ENCODE data around the gene CLIP2. TPM values are rescaled to one million over a fixed set of nuclear protein-coding genes. Genes with fewer than 3 reads are reported as not detected.

Gene CLIP2
- total RNA-seq, 1 experiment from 2014 or later, result 21.6 TPM

DNA sequence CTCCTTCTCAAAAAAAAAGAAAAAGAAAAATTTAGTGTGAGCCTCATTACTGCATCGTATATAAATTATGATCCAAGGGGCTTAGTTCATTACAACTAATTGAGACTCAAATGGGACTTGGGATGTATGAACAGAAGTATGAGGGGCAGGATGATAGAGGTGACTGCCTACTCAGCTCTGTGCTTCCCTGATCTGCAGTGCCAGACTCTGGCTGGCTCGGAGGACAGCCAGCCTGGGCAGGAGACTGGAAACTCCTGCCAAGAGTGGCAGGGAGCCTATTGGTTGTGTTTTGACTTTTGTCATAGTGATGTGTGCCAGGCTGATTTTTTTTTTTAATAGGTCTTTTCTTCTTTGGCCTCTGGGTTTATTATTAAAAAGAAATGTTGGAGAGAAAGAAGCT, 90.7 kb downstream of the CLIP2 start:
- Histone ChIP-seq H3K23me2 (ENCODE audit: insufficient read length, low read depth, low read length, poor library complexity, severe bottlenecking) (no peaks in the 10 kb centered on the region), H3K18ac (ENCODE audit: insufficient read length, low read depth, low read length) (no peak overlapping the region), H2BK5ac (ENCODE audit: insufficient read length, low read length) (no peak overlapping the region), H4K8ac (replicated peaks; ENCODE audit: insufficient read length, low read depth, low read length) (no peak overlapping the region), H2BK12ac (ENCODE audit: insufficient read length, low read depth, low read length) (no peak overlapping the region), H3K9ac (ENCODE audit: extremely low read depth, insufficient read length, low read length) (no peak overlapping the region), H3K79me1 (ENCODE audit: insufficient read depth, low read depth, low read length, poor library complexity, severe bottlenecking) (no peaks in the 10 kb centered on the region), H3K79me2 (ENCODE audit: insufficient read depth, low read length) (no peaks in the 10 kb centered on the region), H3K27ac (ENCODE audit: insufficient read length, low read depth, low read length) (no peak overlapping the region), H3K14ac (ENCODE audit: insufficient read depth, low read length) (no peak overlapping the region), H2BK120ac (ENCODE audit: low read depth, low read length, poor library complexity, severe bottlenecking) (no peak overlapping the region), H3K4ac (ENCODE audit: low read depth, low read length) (no peak overlapping the region), H3K9me3 (ENCODE audit: control insufficient read depth, low read depth, low read length) (no peaks in the 10 kb centered on the region), H3K4me2 (ENCODE audit: insufficient read depth, insufficient read length, low read length) (no peak overlapping the region), H2BK20ac (ENCODE audit: low read depth, low read length, poor library complexity, severe bottlenecking) (no peak overlapping the region), H4K5ac (ENCODE audit: insufficient read length, low read depth, low read length) (no peak overlapping the region), H3T11ph (ENCODE audit: low read length) (no peak overlapping the region), H4K91ac (ENCODE audit: insufficient read length, low read depth, low read length) (no peak overlapping the region), H3K56ac (ENCODE audit: insufficient read length, low read depth, low read length) (no peak overlapping the region), H2BK15ac (ENCODE audit: low read depth, low read length) (no peak overlapping the region), H2AK5ac (ENCODE audit: insufficient read length, low read length) (no peak overlapping the region), H2AFZ (ENCODE audit: low read length) (no peak overlapping the region), H3K4me1 (ENCODE audit: insufficient read depth, low read length) (no peaks in the 10 kb centered on the region), H3K23ac (ENCODE audit: insufficient read length, low read depth, low read length) (no peak overlapping the region), H4K20me1 (ENCODE audit: control insufficient read depth, insufficient read depth, insufficient read length) (no peaks in the 10 kb centered on the region), H3K27me3 (ENCODE audit: insufficient read depth, low read length) (no peaks in the 10 kb centered on the region)
- Mint-ChIP-seq H3K27ac (peak overlapping the region in 2 of 3 experiments; percentile 76 to 95; a peak in 3 of 7 replicates), H3K4me1 (peaks cover 5 to 7% of the 10 kb centered on the region in 2 experiments), H3K4me3 (no peak overlapping the region), H3K27me3 (ENCODE audit: low read depth) (no peaks in the 10 kb centered on the region), H3K36me3 (ENCODE audit: insufficient read depth in 1 of 3, low read depth in 3 of 3) (peaks cover 6 to 29% (median 14%) of the 10 kb centered on the region in 3 experiments; a peak in 6 of 7 replicates), H3K9me3 (0 out of 5 replicates have a peak, but pooled peaks cover 0 to 3% of the 10 kb centered on the region in 2 experiments)
- TF ChIP-seq, protein P1, sequence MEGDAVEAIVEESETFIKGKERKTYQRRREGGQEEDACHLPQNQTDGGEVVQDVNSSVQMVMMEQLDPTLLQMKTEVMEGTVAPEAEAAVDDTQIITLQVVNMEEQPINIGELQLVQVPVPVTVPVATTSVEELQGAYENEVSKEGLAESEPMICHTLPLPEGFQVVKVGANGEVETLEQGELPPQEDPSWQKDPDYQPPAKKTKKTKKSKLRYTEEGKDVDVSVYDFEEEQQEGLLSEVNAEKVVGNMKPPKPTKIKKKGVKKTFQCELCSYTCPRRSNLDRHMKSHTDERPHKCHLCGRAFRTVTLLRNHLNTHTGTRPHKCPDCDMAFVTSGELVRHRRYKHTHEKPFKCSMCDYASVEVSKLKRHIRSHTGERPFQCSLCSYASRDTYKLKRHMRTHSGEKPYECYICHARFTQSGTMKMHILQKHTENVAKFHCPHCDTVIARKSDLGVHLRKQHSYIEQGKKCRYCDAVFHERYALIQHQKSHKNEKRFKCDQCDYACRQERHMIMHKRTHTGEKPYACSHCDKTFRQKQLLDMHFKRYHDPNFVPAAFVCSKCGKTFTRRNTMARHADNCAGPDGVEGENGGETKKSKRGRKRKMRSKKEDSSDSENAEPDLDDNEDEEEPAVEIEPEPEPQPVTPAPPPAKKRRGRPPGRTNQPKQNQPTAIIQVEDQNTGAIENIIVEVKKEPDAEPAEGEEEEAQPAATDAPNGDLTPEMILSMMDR (conservative IDR thresholded peaks at IDR 0.05), result no peak
- no CpG with 5 or more reads among the region's 2 CpGs for WGBS (ENCODE audit: extremely low coverage, insufficient read length, low lambda C conversion rate)
- DNase-seq, result no peak

All from H9 (cell line).